ENCODE results near the gene NINL.

The NINL gene

GRCh38 chr20:25484224-25484846, 101.0 kb downstream of the NINL start:
- no peaks in the 10 kb centered on the region for H3K4me1 ChIP-seq (ENCODE audit: control insufficient read depth, insufficient read depth, low read length, poor library complexity, severe bottlenecking)
- no peaks in the 10 kb centered on the region for H3K9me3 ChIP-seq (ENCODE audit: control insufficient read depth, low read length)
- WGBS, 2 experiments (ENCODE audit: insufficient coverage in 2 of 2), result 90 to 96% methylated on average over 9 of the region's 9 CpGs
- H3K27ac ChIP-seq (ENCODE audit: low read depth, low read length, severe bottlenecking), result no peak overlapping the region
- H3K4me3 ChIP-seq (ENCODE audit: extremely low read depth, insufficient read depth, low read length, poor library complexity, severe bottlenecking), result no peak overlapping the region
- H3K36me3 ChIP-seq (ENCODE audit: control insufficient read depth, insufficient read depth, low read length), result peaks cover 76% of the 10 kb centered on the region

DNA sequence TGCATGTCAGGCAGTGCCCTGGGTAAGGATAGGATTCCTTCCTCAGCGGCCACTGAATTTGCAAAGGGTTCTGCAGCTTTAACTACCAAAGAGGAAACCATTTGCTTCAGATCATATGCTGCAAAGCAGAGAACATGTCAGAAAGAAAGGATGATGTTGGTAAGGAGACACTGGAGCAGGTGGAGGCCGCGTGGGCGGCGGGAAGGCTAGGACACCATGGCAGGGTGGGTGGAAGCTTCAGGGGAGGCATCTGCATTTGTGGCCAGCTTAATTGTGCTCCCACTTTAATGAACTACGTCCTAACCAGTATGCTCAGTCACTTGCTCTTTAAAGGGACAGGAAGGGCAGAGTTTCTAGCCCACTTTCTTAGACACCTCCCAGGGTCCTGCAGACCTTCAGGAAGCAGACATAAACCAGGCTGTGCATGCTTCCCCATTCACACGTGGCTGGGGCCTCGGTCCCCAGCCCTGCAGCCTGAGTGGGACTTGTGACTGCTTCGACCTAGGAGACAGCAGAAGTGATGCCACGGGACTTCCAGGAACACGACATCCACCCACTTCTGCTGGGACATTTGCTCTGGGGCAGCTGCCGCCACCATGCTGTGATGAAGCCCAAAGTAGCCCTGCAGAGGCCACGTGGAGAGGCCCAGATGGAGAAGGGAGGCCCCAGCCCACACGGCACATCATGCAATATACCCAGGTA, 101.7 kb downstream of the NINL start:
- Histone ChIP-seq H3K27ac (ENCODE audit: low read depth, low read length, severe bottlenecking) (no peak overlapping the region), H3K36me3 (ENCODE audit: control insufficient read depth, insufficient read depth, low read length) (peaks cover 75% of the 10 kb centered on the region), H3K4me1 (ENCODE audit: control insufficient read depth, insufficient read depth, low read length, poor library complexity, severe bottlenecking) (no peaks in the 10 kb centered on the region), H3K9me3 (ENCODE audit: control insufficient read depth, low read length) (no peaks in the 10 kb centered on the region), H3K4me3 (ENCODE audit: extremely low read depth, insufficient read depth, low read length, poor library complexity, severe bottlenecking) (no peak overlapping the region)
- WGBS, 2 experiments (ENCODE audit: insufficient coverage in 2 of 2), result 94 to 97% methylated on average over 11 to 12 of the region's 14 CpGs

DNA sequence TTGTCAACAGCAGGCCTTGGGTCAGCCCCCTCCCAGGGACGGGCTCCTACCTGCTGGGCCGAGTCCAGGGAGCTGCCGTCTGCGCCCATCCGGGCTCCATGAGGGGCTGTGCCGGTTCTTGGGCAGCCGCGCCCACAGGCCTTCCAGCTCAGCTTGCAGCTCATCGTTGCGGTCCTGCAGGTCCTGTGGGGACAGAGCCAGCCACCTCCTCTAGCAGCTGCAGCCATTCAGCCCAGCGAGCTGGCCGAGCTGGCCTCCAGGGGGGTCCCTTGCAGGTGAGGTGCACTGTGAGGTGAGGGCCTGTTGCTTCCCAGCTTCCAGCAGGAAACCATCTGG, 103.4 kb downstream of the NINL start:
- H3K9me3 ChIP-seq (ENCODE audit: control insufficient read depth, low read length), result no peaks in the 10 kb centered on the region
- no peak overlapping the region for H3K27ac ChIP-seq (ENCODE audit: low read depth, low read length, severe bottlenecking)
- H3K4me3 ChIP-seq (ENCODE audit: extremely low read depth, insufficient read depth, low read length, poor library complexity, severe bottlenecking), result no peak overlapping the region
- peaks cover 74% of the 10 kb centered on the region for H3K36me3 ChIP-seq (ENCODE audit: control insufficient read depth, insufficient read depth, low read length)
- 94 to 97% methylated on average over 11 to 12 of the region's 12 CpGs for WGBS, 2 experiments (ENCODE audit: insufficient coverage in 2 of 2)
- H3K4me1 ChIP-seq (ENCODE audit: control insufficient read depth, insufficient read depth, low read length, poor library complexity, severe bottlenecking), result no peaks in the 10 kb centered on the region

DNA sequence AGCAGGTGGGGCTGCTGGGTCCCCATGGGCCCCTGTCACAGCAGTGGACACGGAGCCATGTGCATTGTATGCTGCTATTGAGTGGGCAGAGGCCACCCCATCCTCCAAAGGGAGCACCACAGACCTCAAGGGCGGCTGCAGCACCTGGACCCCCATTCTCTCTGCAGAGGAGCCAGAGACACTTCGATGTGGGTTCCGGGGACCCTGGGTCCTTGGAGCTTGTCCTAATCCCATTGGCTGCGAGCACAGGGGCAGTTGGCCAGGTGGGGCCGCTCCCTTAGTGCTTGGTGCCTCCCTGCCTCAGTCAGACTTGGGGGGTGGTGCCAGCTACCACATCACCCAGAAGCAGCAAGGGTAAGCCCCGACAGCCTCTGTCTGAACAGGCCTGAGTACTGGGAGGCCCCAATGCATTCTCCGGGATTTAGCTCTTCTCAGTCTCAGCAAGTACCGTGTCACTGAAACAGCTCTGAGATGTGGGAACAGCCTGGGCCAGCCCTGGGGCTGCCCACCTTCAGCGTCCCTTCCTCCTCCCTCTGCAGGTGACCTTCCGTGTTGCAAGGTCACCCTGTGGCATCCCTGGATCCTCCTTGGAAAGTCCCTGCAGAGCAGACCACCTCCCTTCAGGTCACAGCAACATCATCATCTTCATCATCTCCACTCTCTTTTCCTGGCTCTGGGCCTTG, 104.0 kb downstream of the NINL start:
- Histone ChIP-seq H3K4me1 (ENCODE audit: control insufficient read depth, insufficient read depth, low read length, poor library complexity, severe bottlenecking) (no peaks in the 10 kb centered on the region), H3K27ac (ENCODE audit: low read depth, low read length, severe bottlenecking) (no peak overlapping the region), H3K36me3 (ENCODE audit: control insufficient read depth, insufficient read depth, low read length) (peaks cover 73% of the 10 kb centered on the region), H3K9me3 (ENCODE audit: control insufficient read depth, low read length) (no peaks in the 10 kb centered on the region), H3K4me3 (ENCODE audit: extremely low read depth, insufficient read depth, low read length, poor library complexity, severe bottlenecking) (no peak overlapping the region)
- WGBS, 2 experiments (ENCODE audit: insufficient coverage in 2 of 2), result 90 to 92% methylated on average over 10 to 11 of the region's 11 CpGs

DNA sequence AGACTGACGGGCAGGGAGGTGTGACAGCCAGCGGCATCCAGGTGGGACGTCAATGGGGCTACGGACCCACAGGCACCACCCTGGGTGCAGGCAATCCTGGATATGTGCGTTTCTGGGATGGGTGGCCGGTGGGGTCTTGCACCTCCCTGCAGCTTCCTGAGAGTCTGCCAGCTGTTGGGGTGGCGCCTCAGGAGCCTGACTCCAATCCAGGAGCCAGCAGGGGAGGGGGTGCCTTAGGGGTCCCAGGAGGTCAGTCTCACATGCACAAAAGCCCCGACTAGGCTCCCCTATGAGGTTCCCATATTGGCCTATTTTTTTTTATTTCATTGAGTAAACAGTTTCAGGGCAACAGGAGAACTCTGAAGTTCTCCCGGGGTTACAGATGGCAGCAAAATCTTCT, 104.5 kb downstream of the NINL start:
- Histone ChIP-seq H3K27ac (ENCODE audit: low read depth, low read length, severe bottlenecking) (no peak overlapping the region), H3K4me3 (ENCODE audit: extremely low read depth, insufficient read depth, low read length, poor library complexity, severe bottlenecking) (no peak overlapping the region), H3K36me3 (ENCODE audit: control insufficient read depth, insufficient read depth, low read length) (peaks cover 76% of the 10 kb centered on the region), H3K4me1 (ENCODE audit: control insufficient read depth, insufficient read depth, low read length, poor library complexity, severe bottlenecking) (no peaks in the 10 kb centered on the region), H3K9me3 (ENCODE audit: control insufficient read depth, low read length) (no peaks in the 10 kb centered on the region)
- WGBS, 2 experiments (ENCODE audit: insufficient coverage in 2 of 2), result 92 to 97% methylated on average over 7 to 8 of the region's 9 CpGs

GRCh38 chr20:25480156-25480555, 105.2 kb downstream of the NINL start:
- Histone ChIP-seq H3K36me3 (ENCODE audit: control insufficient read depth, insufficient read depth, low read length) (peaks cover 78% of the 10 kb centered on the region), H3K9me3 (ENCODE audit: control insufficient read depth, low read length) (no peaks in the 10 kb centered on the region)
- 96 to 100% methylated on average over 6 to 7 of the region's 7 CpGs for WGBS, 2 experiments (ENCODE audit: insufficient coverage in 2 of 2)

GRCh38 chr20:25479638-25480037, 105.7 kb downstream of the NINL start:
- H3K36me3 ChIP-seq (ENCODE audit: control insufficient read depth, insufficient read depth, low read length), result peaks cover 73% of the 10 kb centered on the region
- WGBS, 2 experiments (ENCODE audit: insufficient coverage in 2 of 2), result 88 to 95% methylated on average over 2 to 5 of the region's 5 CpGs
- H3K4me1 ChIP-seq (ENCODE audit: control insufficient read depth, insufficient read depth, low read length, poor library complexity, severe bottlenecking), result no peaks in the 10 kb centered on the region
- H3K27ac ChIP-seq (ENCODE audit: low read depth, low read length, severe bottlenecking), result no peak overlapping the region
- no peak overlapping the region for H3K4me3 ChIP-seq (ENCODE audit: extremely low read depth, insufficient read depth, low read length, poor library complexity, severe bottlenecking)
- no peaks in the 10 kb centered on the region for H3K9me3 ChIP-seq (ENCODE audit: control insufficient read depth, low read length)

More at GRCh38 chr20:25480156-25480555, 105.2 kb downstream of the NINL start:
- Histone ChIP-seq H3K4me3 (ENCODE audit: extremely low read depth, insufficient read depth, low read length, poor library complexity, severe bottlenecking) (no peak overlapping the region), H3K27ac (ENCODE audit: low read depth, low read length, severe bottlenecking) (no peak overlapping the region), H3K4me1 (ENCODE audit: control insufficient read depth, insufficient read depth, low read length, poor library complexity, severe bottlenecking) (no peaks in the 10 kb centered on the region)

- Histone ChIP-seq H3K9me3 (ENCODE audit: control insufficient read depth, low read length) (no peaks in the 10 kb centered on the region), H3K36me3 (ENCODE audit: control insufficient read depth, insufficient read depth, low read length) (peaks cover 67% of the 10 kb centered on the region), H3K4me3 (ENCODE audit: extremely low read depth, insufficient read depth, low read length, poor library complexity, severe bottlenecking) (no peak overlapping the region), H3K27ac (ENCODE audit: low read depth, low read length, severe bottlenecking) (no peak overlapping the region), H3K4me1 (ENCODE audit: control insufficient read depth, insufficient read depth, low read length, poor library complexity, severe bottlenecking) (no peaks in the 10 kb centered on the region)
- WGBS, 2 experiments (ENCODE audit: insufficient coverage in 2 of 2), result 94 to 95% methylated on average over 23 to 24 of the region's 24 CpGs
These were observed 106.3 kb downstream of the NINL start for GRCh38 chr20:25478889-25479568.

GRCh38 chr20:25477014-25477882, 108.1 kb downstream of the NINL start:
- H3K4me1 ChIP-seq (ENCODE audit: control insufficient read depth, insufficient read depth, low read length, poor library complexity, severe bottlenecking), result no peaks in the 10 kb centered on the region

More at GRCh38 chr20:25477014-25477882, 108.1 kb downstream of the NINL start:
- no peaks in the 10 kb centered on the region for H3K9me3 ChIP-seq (ENCODE audit: control insufficient read depth, low read length)
- 95 to 96% methylated on average over 27 to 28 of the region's 28 CpGs for WGBS, 2 experiments (ENCODE audit: insufficient coverage in 2 of 2)
- H3K4me3 ChIP-seq (ENCODE audit: extremely low read depth, insufficient read depth, low read length, poor library complexity, severe bottlenecking), result no peak overlapping the region
- no peak overlapping the region for H3K27ac ChIP-seq (ENCODE audit: low read depth, low read length, severe bottlenecking)
- peaks cover 66% of the 10 kb centered on the region for H3K36me3 ChIP-seq (ENCODE audit: control insufficient read depth, insufficient read depth, low read length)

Data from mesodermal cell (in vitro differentiated cells).